SU-DHL-6 (cell line): ENCODE results near the gene PLN.

Experiments
- H2AFZ ChIP-seq: fragments of 200-600 bp; sonication (generic); 2 replicates; pipeline ENCODE4 v1.6.1; 2014; ENCODE audit warnings: low read depth, mild to moderate bottlenecking, moderate library complexity, mixed read lengths, antibody characterized with exemption, low read length; ENCODE audit not compliant: severe bottlenecking
- H3F3A ChIP-seq: fragments of 200-600 bp; shearing (Covaris generic); 2 replicates; pipeline ENCODE4 v1.6.0; 2016; ENCODE audit warnings: antibody characterized with exemption, mild to moderate bottlenecking; ENCODE audit not compliant: insufficient read depth
- H3K27ac ChIP-seq: fragments of 200-600 bp; sonication (generic); 2 replicates; pipeline ENCODE4 v1.5.1; 2016; ENCODE audit warnings: low read depth, mild to moderate bottlenecking, low read length, moderate library complexity, mixed read lengths
- H3K27me3 ChIP-seq: fragments of 200-600 bp; sonication (generic), shearing (Covaris generic); 2 replicates; pipeline ENCODE4 v1.6.0; 2014; ENCODE audit warnings: mild to moderate bottlenecking, low read length
- H3K36me3 ChIP-seq: fragments of 200-600 bp; sonication (generic); 2 replicates; pipeline ENCODE4 v1.6.1; 2014; ENCODE audit warnings: mild to moderate bottlenecking, low read length, mixed read lengths
- H3K4me2 ChIP-seq: fragments of 300-600, 200-600 bp; shearing (Covaris generic), sonication (generic); 2 replicates; pipeline ENCODE4 v1.6.0; 2014; ENCODE audit warnings: low read length, low read depth, mild to moderate bottlenecking; ENCODE audit not compliant: poor library complexity, severe bottlenecking
- H3K4me3 ChIP-seq: fragments of 200-600 bp; sonication (generic); 2 replicates; pipeline ENCODE4 v1.5.1; 2014; ENCODE audit warnings: antibody characterized with exemption, low read length, mild to moderate bottlenecking, mixed read lengths; ENCODE audit not compliant: insufficient read depth, poor library complexity, severe bottlenecking
- H3K79me2 ChIP-seq: fragments of 200-600 bp; sonication (generic); 2 replicates; pipeline ENCODE4 v1.6.1; 2014; ENCODE audit warnings: mild to moderate bottlenecking, low read length, moderate library complexity; ENCODE audit not compliant: insufficient read depth
- H3K9ac ChIP-seq: fragments of 200-600 bp; sonication (generic); 2 replicates; pipeline ENCODE4 v1.7.0; 2014; ENCODE audit warnings: mild to moderate bottlenecking, low read length
- H3K9me2 ChIP-seq: fragments of 200-600 bp; sonication (generic); replicated peaks from 2 replicates; pipeline ENCODE4 v1.6.1; 2014; ENCODE audit warnings: low read length; ENCODE audit not compliant: insufficient read depth
- H3K9me3 ChIP-seq: fragments of 200-600 bp; sonication (generic); 2 replicates; pipeline ENCODE4 v1.6.1; 2014; ENCODE audit warnings: low read length, mixed read lengths; ENCODE audit not compliant: insufficient read depth
- H4K20me1 ChIP-seq: fragments of 200-600 bp; sonication (generic); 2 replicates; pipeline ENCODE4 v1.6.1; 2014; ENCODE audit warnings: low read depth, mild to moderate bottlenecking, antibody characterized with exemption, low read length, moderate library complexity, mixed read lengths
- CTCF ChIP-seq: fragments of 200-600 bp; sonication (generic); IDR thresholded peaks from one replicate; pipeline ENCODE4 v1.5.1; 2017; ENCODE audit warnings: antibody characterized with exemption, mild to moderate bottlenecking, low read length, moderate library complexity; ENCODE audit not compliant: insufficient read depth, poor library complexity, severe bottlenecking
- EZH2phosphoT487 ChIP-seq: fragments of 200-600 bp; sonication (generic), shearing (Covaris generic); conservative IDR thresholded peaks from 2 replicates; pipeline ENCODE4 v1.6.1; 2018; ENCODE audit warnings: mild to moderate bottlenecking, antibody characterized with exemption, low read length, moderate library complexity, mixed read lengths

PLN gene

GRCh38 chr6:118571121-118571520, 23.0 kb downstream of the PLN start:
- Histone ChIP-seq H3K9ac (no peak overlapping the region), H3K4me2 (no peak overlapping the region), H3K9me3 (peaks cover 20% of the 10 kb centered on the region), H3K36me3 (0 out of 2 replicates have a peak, but pooled peaks cover 2% of the 10 kb centered on the region), H3K4me3 (no peak overlapping the region), H3K79me2 (no peaks in the 10 kb centered on the region), H3K27ac (no peak overlapping the region), H3K9me2 (no peaks in the 10 kb centered on the region), H4K20me1 (no peaks in the 10 kb centered on the region), H2AFZ (no peak overlapping the region), H3K27me3 (no peaks in the 10 kb centered on the region), H3F3A (no peaks in the 10 kb centered on the region)
- no peak for TF ChIP-seq CTCF
- no peak for TF ChIP-seq EZH2phosphoT487

- TF ChIP-seq CTCF (no peak), EZH2phosphoT487 (no peak)
- Histone ChIP-seq H3K79me2 (no peaks in the 10 kb centered on the region), H3F3A (no peaks in the 10 kb centered on the region), H3K9me3 (peaks cover 35% of the 10 kb centered on the region), H4K20me1 (no peaks in the 10 kb centered on the region), H2AFZ (no peak overlapping the region), H3K4me3 (no peak overlapping the region), H3K27me3 (no peaks in the 10 kb centered on the region), H3K4me2 (no peak overlapping the region), H3K9me2 (no peaks in the 10 kb centered on the region), H3K36me3 (0 out of 2 replicates have a peak, but pooled peaks cover 2% of the 10 kb centered on the region), H3K9ac (no peak overlapping the region), H3K27ac (no peak overlapping the region)
These were observed 26.2 kb downstream of the PLN start for GRCh38 chr6:118574051-118574865.

- TF ChIP-seq CTCF (no peak), EZH2phosphoT487 (no peak)
- H3K27ac ChIP-seq, result no peak overlapping the region
- peaks cover 35% of the 10 kb centered on the region for H3K9me3 ChIP-seq
These were observed 29.9 kb downstream of the PLN start for GRCh38 chr6:118577972-118578371.

More at GRCh38 chr6:118577972-118578371, 29.9 kb downstream of the PLN start:
- H3F3A ChIP-seq, result no peaks in the 10 kb centered on the region
- no peak overlapping the region for H2AFZ ChIP-seq
- no peaks in the 10 kb centered on the region for H3K79me2 ChIP-seq
- H3K9me2 ChIP-seq, result no peaks in the 10 kb centered on the region
- H3K27me3 ChIP-seq, result no peaks in the 10 kb centered on the region
- no peak overlapping the region for H3K9ac ChIP-seq
- no peaks in the 10 kb centered on the region for H4K20me1 ChIP-seq
- H3K4me3 ChIP-seq, result no peak overlapping the region
- H3K4me2 ChIP-seq, result no peak overlapping the region
- 0 out of 2 replicates have a peak, but pooled peaks cover 2% of the 10 kb centered on the region for H3K36me3 ChIP-seq
